CD8-positive, alpha-beta memory T cell (primary cell): ENCODE results near the gene PHF13. TPM values are rescaled to one million over a fixed set of nuclear protein-coding genes. Genes with fewer than 3 reads are reported as not detected.

Source experiments
- CTCF ChIA-PET: fragments of 350-600 bp; sonication (Branson Sonifier 250); formaldehyde crosslinking; loops from one replicate; lab custom pipeline; 2021; ENCODE audit warnings: antibody characterized with exemption; lab: Charles Lee
- POLR2A ChIA-PET: fragments of 350-600 bp; sonication (Branson Sonifier 250); formaldehyde crosslinking; loops from one replicate; lab custom pipeline; 2021; ENCODE audit warnings: antibody characterized with exemption; lab: Charles Lee
- DNase-seq, 5 donors: peaks; one replicate each; pipeline versions ENCODE4 v3.0.0 to v3.0.0-alpha.2; 2020 to 2022; ENCODE audit warnings: mixed read lengths in 1 of 5
- H3K27ac ChIP-seq: one replicate; pipeline ENCODE4 v1.7.0; 2013; ENCODE audit warnings: low read depth, mild to moderate bottlenecking, low read length, moderate library complexity
- H3K27me3 ChIP-seq: 2 replicates; pipeline ENCODE4 v1.7.0; 2013; ENCODE audit warnings: low read length, mild to moderate bottlenecking; ENCODE audit not compliant: insufficient read depth, poor library complexity, severe bottlenecking
- H3K36me3 ChIP-seq: 2 replicates; pipeline ENCODE4 v1.7.0; 2013; ENCODE audit warnings: mild to moderate bottlenecking, low read length, moderate library complexity; ENCODE audit not compliant: insufficient read depth
- H3K4me1 ChIP-seq: 2 replicates; pipeline ENCODE4 v1.7.0; 2013; ENCODE audit warnings: mild to moderate bottlenecking, low read length, moderate library complexity; ENCODE audit not compliant: insufficient read depth
- H3K4me3 ChIP-seq: 2 replicates; pipeline ENCODE4 v1.7.0; 2013; ENCODE audit warnings: mild to moderate bottlenecking, low read length
- H3K9me3 ChIP-seq: 2 replicates; pipeline ENCODE4 v1.7.0; 2013; ENCODE audit warnings: mild to moderate bottlenecking, low read length
- H3K27ac Mint-ChIP-seq, 8 donors: one replicate each; pipeline ENCODE4 v1.8.0; 2020 to 2021; ENCODE audit warnings: mixed read lengths in 8 of 8, mild to moderate bottlenecking in 6 of 8, inconsistent platforms in 3 of 8, moderate library complexity in 3 of 8
- H3K27me3 Mint-ChIP-seq, 2 donors: one replicate each; pipeline ENCODE4 v1.8.0; 2020 to 2021; ENCODE audit warnings: mixed read lengths in 2 of 2, mild to moderate bottlenecking in 1 of 2, moderate library complexity in 1 of 2
- H3K36me3 Mint-ChIP-seq, 3 donors: one replicate each; pipeline ENCODE4 v1.8.0; 2020 to 2021; ENCODE audit warnings: mixed read lengths in 3 of 3, inconsistent platforms in 1 of 3, mild to moderate bottlenecking in 1 of 3
- H3K4me1 Mint-ChIP-seq, 3 donors: one replicate each; pipeline ENCODE4 v1.8.0; 2020 to 2021; ENCODE audit warnings: mixed read lengths in 3 of 3, inconsistent platforms in 1 of 3, mild to moderate bottlenecking in 1 of 3
- H3K4me3 Mint-ChIP-seq, 7 donors: one replicate each; pipeline ENCODE4 v1.8.0; 2020 to 2021; ENCODE audit warnings: mixed read lengths in 7 of 7, mild to moderate bottlenecking in 6 of 7, moderate library complexity in 4 of 7, inconsistent platforms in 2 of 7
- H3K9me3 Mint-ChIP-seq, 5 donors: one replicate each; pipeline ENCODE4 v1.8.0; 2020 to 2022; ENCODE audit warnings: mixed read lengths in 5 of 5, mild to moderate bottlenecking in 3 of 5, moderate library complexity in 2 of 5, inconsistent platforms in 1 of 5
- polyA plus RNA-seq: library from polyadenylated mRNA; unstranded; fragments of 300-500 nt; fragmentation: Illumina TruSeq; gene quantifications from one replicate; pipeline ENCODE4 v1.2.3, GENCODE V29; 2021
- total RNA-seq, 2 experiments: library from RNA; stranded (reverse); gene quantifications; one replicate each; pipeline ENCODE4 v1.2.3, GENCODE V29; 2021

PHF13 gene
- total and polyA plus RNA-seq, 3 experiments from 2014 or later = 4.9 to 14.0 (median 12.5) TPM

DNA sequence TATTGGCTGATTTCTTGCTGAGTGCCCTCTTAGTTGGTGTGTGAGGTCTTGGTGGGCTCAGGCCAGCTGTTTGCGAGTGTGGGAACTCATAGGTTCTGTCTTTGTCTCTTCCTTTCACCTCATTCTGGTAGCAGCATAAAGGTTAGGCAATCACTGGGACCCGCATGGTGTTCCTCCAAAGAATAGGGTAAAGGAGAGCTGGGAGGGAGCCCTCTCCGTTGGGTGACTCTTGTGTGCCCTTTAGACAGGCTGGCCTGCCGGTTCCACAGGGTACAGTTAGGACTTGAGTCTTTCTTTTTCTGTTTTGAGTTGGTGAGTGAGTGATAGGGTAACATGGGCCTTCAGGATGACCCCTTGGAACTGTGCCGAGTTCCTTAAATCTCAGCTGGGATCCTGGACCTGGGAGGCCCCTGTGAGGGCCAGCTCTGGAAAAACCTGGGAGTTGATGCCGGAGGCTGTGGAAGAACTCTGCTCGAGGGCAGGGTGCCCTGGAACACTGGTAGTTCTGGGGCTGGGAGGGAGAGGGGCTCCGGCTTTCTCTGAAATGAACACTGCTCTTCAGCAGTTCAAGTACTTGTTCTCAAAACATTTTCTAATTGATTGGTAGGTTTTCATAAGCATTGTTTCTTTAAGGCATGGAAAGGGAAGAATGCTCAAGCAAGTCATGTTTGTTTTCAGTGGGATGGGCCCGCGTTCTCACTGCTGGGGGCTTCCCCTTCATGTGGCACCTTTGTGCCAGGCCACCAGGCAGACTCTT lies 9.0 kb downstream of the PHF13 start:
- DNase-seq = no peak
- H3K4me1 Mint-ChIP-seq = peaks cover 20 to 26% (median 22%) of the 10 kb centered on the region in 3 donors
- peak overlapping the region in 3 of 8 donors; percentile 12 to 43 (median 17) for H3K27ac Mint-ChIP-seq
- ChIA-PET POLR2A (interaction anchor here (0.9 kb wide), 1 partner anchor 23 kb away, joined by 3 read pairs; no protein-coding TSS in a partner anchor), CTCF (interaction anchor here (0.9 to 1.7 kb wide), 4 partner anchors 13 to 99 kb away, joined by 3 to 9 read pairs (median 4); no protein-coding TSS in a partner anchor)
- H3K36me3 ChIP-seq = peaks cover 9% of the 10 kb centered on the region
- no peaks in the 10 kb centered on the region for H3K9me3 ChIP-seq
- H3K4me3 Mint-ChIP-seq = peak overlapping the region in 4 of 7 donors; percentile 5 to 79 (median 57)
- H3K36me3 Mint-ChIP-seq = peaks cover 2 to 47% (median 4%) of the 10 kb centered on the region in 3 donors
- H3K27me3 Mint-ChIP-seq = no peaks in the 10 kb centered on the region
- H3K4me1 ChIP-seq = peaks cover 20% of the 10 kb centered on the region
- H3K27ac ChIP-seq = no peak overlapping the region
- H3K9me3 Mint-ChIP-seq = no peaks in the 10 kb centered on the region
- no peak overlapping the region for H3K4me3 ChIP-seq
- no peaks in the 10 kb centered on the region for H3K27me3 ChIP-seq

DNA sequence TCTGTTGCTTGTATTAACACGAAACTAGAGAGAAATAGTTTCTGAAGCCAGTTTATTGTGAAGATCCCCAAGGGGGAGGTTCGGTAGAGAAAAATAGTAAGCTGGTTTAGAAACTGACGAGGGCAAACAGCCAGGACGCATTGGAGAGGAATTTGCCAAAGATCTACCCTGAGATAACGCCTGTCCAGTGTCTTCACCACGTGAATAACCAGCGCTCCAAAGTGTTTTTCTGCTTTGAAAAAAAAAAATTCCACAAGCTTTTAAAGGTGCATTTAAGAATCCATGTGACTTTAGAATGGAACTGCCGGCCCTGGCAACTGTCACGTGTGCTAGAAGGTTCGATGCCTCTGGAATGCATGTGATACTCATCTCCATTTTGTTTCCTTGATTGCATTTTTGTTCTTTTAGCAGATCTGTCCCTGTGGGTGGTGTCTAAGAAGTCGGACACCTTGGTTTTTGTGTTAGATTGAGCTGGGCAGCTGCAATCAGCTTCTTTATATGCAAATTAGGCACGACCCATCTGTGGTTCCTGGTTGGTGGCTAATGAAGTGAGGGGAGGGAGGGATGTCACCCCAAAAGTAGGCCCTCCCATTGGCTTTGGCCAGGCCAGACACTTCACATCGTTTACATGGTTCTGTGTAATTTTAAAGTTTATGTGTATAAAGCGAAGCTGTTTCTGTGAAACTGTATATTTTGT lies 9.9 kb downstream of the PHF13 start:
- peaks cover 20% of the 10 kb centered on the region for H3K4me1 ChIP-seq
- ChIA-PET CTCF (interaction anchor here (1.4 to 1.8 kb wide), 4 partner anchors 16 to 99 kb away, joined by 3 to 9 read pairs (median 7); partner anchors contain the start of genes NOL9 and TAS1R1), POLR2A (interaction anchor here (0.7 to 1.4 kb wide), 2 partner anchors 20 to 76 kb away, joined by 3 to 5 read pairs; no protein-coding TSS in a partner anchor)
- H3K27ac ChIP-seq = no peak overlapping the region
- no peaks in the 10 kb centered on the region for H3K9me3 Mint-ChIP-seq
- H3K27ac Mint-ChIP-seq = peak overlapping the region in 5 of 8 donors; percentile 11 to 44 (median 21)
- peaks cover 2 to 52% (median 4%) of the 10 kb centered on the region in 3 donors for H3K36me3 Mint-ChIP-seq
- peaks cover 26 to 31% (median 26%) of the 10 kb centered on the region in 3 donors for H3K4me1 Mint-ChIP-seq
- peak overlapping the region; percentile 2 to 89 (median 32) for H3K4me3 Mint-ChIP-seq
- no peak overlapping the region for H3K4me3 ChIP-seq
- no peaks in the 10 kb centered on the region for H3K27me3 ChIP-seq
- H3K9me3 ChIP-seq = no peaks in the 10 kb centered on the region
- peaks cover 9% of the 10 kb centered on the region for H3K36me3 ChIP-seq
- DNase-seq = no peak
- H3K27me3 Mint-ChIP-seq = no peaks in the 10 kb centered on the region

GRCh38 chr1:6624710-6625583 lies 11.4 kb downstream of the PHF13 start, which contains the start of gene THAP3:
THAP3 (plus strand) TSS chr1:6624868; CDS start chr1:6625219, 351 bp downstream.
- Histone ChIP-seq H3K27me3 (no peaks in the 10 kb centered on the region), H3K36me3 (peaks cover 6% of the 10 kb centered on the region), H3K9me3 (no peaks in the 10 kb centered on the region), H3K4me3 (peak within 1 kb of the TSS; percentile 69), H3K4me1 (peaks cover 20% of the 10 kb centered on the region), H3K27ac (peak within 1 kb of the TSS; percentile 64)
- peak within 1 kb of the TSS; percentile 76 to 96 (median 90) for H3K27ac Mint-ChIP-seq
- CTCF ChIA-PET = interaction anchor here (1.5 to 1.8 kb wide), 3 partner anchors 10 to 70 kb away, joined by 4 to 7 read pairs (median 7); partner anchors contain the start of genes NOL9 and TAS1R1
- POLR2A ChIA-PET = interaction anchor here (0.6 to 1.4 kb wide), 2 partner anchors 21 to 25 kb away, joined by 4 to 5 read pairs; no protein-coding TSS in a partner anchor
- no peaks in the 10 kb centered on the region for H3K27me3 Mint-ChIP-seq
- DNase-seq = peak; percentile 82 to 93 (median 85)
- peak within 1 kb of the TSS; percentile 85 to 96 (median 91) for H3K4me3 Mint-ChIP-seq
- H3K9me3 Mint-ChIP-seq = no peaks in the 10 kb centered on the region
- peaks cover 3 to 54% (median 10%) of the 10 kb centered on the region in 3 donors for H3K36me3 Mint-ChIP-seq
- H3K4me1 Mint-ChIP-seq = peaks cover 26 to 38% (median 26%) of the 10 kb centered on the region in 3 donors

DNA sequence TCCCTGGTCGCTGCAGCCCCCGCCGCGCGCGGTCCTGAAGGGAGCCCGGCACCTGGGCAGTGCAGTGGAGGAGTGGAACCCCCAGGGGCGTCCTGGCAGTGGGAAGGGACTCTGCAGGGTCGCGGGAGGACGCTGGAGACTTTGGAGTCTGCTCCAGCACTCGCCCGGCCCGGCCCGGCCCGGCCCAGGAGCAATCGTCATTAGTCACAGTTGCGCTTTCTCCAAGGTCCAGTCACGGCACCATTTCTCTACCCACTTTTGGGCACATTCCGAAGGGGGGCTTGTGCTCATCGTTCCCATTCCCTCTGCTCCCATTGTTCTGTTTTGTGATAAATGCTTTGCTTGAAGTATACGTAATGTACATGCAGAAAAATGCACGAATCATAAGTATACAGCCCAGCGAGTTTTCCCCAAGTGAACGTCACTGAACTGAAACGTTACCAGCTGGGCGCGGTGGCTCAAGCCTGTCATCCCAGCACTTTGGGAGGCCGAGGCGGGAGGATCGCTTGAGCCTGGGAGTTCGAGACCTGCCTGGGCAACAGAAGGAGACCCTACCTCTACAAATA lies 12.1 kb downstream of the PHF13 start:
- peaks cover 2 to 54% (median 7%) of the 10 kb centered on the region in 3 donors for H3K36me3 Mint-ChIP-seq
- Histone ChIP-seq H3K4me1 (peaks cover 20% of the 10 kb centered on the region), H3K36me3 (no peaks in the 10 kb centered on the region), H3K27ac (peak overlapping the region; percentile 64), H3K9me3 (no peaks in the 10 kb centered on the region), H3K4me3 (peak overlapping the region; percentile 49), H3K27me3 (no peaks in the 10 kb centered on the region)
- ChIA-PET POLR2A (interaction anchor here (0.6 to 0.8 kb wide), 2 partner anchors 14 to 44 kb away, joined by 3 to 9 read pairs; no protein-coding TSS in a partner anchor), CTCF (interaction anchor here (0.9 to 1.5 kb wide), 3 partner anchors 9 to 76 kb away, joined by 3 to 5 read pairs (median 4); partner anchors contain the start of genes DNAJC11, NOL9 and TAS1R1)
- DNase-seq = peak in 1 of 5 donors; percentile 10
- H3K9me3 Mint-ChIP-seq = no peaks in the 10 kb centered on the region
- peak overlapping the region; percentile 40 to 94 (median 88) for H3K27ac Mint-ChIP-seq
- peak overlapping the region; percentile 85 to 96 (median 91) for H3K4me3 Mint-ChIP-seq
- no peaks in the 10 kb centered on the region for H3K27me3 Mint-ChIP-seq
- H3K4me1 Mint-ChIP-seq = peaks cover 26 to 40% (median 26%) of the 10 kb centered on the region in 3 donors

DNA sequence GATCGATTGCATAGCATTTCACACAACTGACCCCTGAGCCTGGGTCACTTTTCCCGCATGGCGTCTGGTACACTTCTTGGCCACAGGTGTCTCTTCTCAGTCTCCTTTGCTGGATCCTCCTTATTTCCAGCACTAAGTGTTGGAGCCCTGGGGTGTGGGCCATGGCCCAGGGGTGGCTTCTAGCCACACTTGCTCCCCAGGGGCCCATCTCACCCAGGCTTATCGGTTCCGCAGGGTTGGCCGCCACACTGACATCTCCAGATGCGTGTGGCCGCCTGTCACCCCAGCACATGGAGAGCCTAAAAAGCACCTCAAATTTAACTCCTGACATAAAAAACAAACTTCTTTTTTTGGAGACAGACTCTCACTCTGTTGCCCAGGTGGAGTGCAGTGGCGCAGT lies 13.5 kb downstream of the PHF13 start:
- no peaks in the 10 kb centered on the region for H3K9me3 ChIP-seq
- Mint-ChIP-seq H3K4me3 (peak overlapping the region in 6 of 7 donors; percentile 86 to 94 (median 90)), H3K4me1 (peaks cover 26 to 40% (median 26%) of the 10 kb centered on the region in 3 donors), H3K27me3 (no peaks in the 10 kb centered on the region), H3K9me3 (no peaks in the 10 kb centered on the region), H3K27ac (peak overlapping the region in 3 of 8 donors; percentile 46 to 91 (median 63)), H3K36me3 (peaks cover 2 to 48% (median 7%) of the 10 kb centered on the region in 3 donors)
- DNase-seq = no peak
- H3K36me3 ChIP-seq = no peaks in the 10 kb centered on the region
- ChIA-PET POLR2A (interaction anchor here (0.6 kb wide), 1 partner anchor 133 kb away, joined by 3 read pairs; no protein-coding TSS in a partner anchor), CTCF (interaction anchor here (1.4 kb wide), 1 partner anchor 19 kb away, joined by 5 read pairs; no protein-coding TSS in a partner anchor)
- peaks cover 20% of the 10 kb centered on the region for H3K4me1 ChIP-seq
- no peaks in the 10 kb centered on the region for H3K27me3 ChIP-seq
- no peak overlapping the region for H3K4me3 ChIP-seq
- no peak overlapping the region for H3K27ac ChIP-seq

- H3K36me3 ChIP-seq = peaks cover 1% of the 10 kb centered on the region
- H3K9me3 ChIP-seq = no peaks in the 10 kb centered on the region
- POLR2A ChIA-PET = no interaction called here
- CTCF ChIA-PET = interaction anchor here (1.0 to 1.7 kb wide), 3 partner anchors 19 to 26 kb away, joined by 3 to 6 read pairs (median 4); partner anchors contain the start of gene KLHL21
- Mint-ChIP-seq H3K36me3 (peaks cover 2 to 49% (median 7%) of the 10 kb centered on the region in 3 donors), H3K4me1 (peaks cover 26 to 40% (median 26%) of the 10 kb centered on the region in 3 donors), H3K27ac (peak overlapping the region in 4 of 8 donors; percentile 35 to 73 (median 59)), H3K27me3 (no peaks in the 10 kb centered on the region), H3K4me3 (peak overlapping the region in 5 of 7 donors; percentile 48 to 90 (median 59)), H3K9me3 (no peaks in the 10 kb centered on the region)
- H3K27ac ChIP-seq = no peak overlapping the region
- H3K27me3 ChIP-seq = no peaks in the 10 kb centered on the region
- no peak overlapping the region for H3K4me3 ChIP-seq
- peaks cover 20% of the 10 kb centered on the region for H3K4me1 ChIP-seq
- DNase-seq = no peak
Observed at GRCh38 chr1:6627841-6628545, 14.5 kb downstream of the PHF13 start.
